HepG2 (cell line): ENCODE results near the gene BPIFB2. TPM values are rescaled to one million over a fixed set of nuclear protein-coding genes. Genes with fewer than 3 reads are reported as not detected.
A peak's percentile ranks its signal among the peaks of the same experiment; 100 is the strongest.

ENCODE experiments used
- ATRX ChIP-seq: sonication (generic); formaldehyde crosslinking; IDR thresholded peaks from 2 replicates; pipeline ENCODE4 v1.4.0; 2020; ENCODE audit warnings: missing genetic modification reagents, borderline replicate concordance
- E2F2 ChIP-seq: sonication (generic); formaldehyde crosslinking; IDR thresholded peaks from 2 replicates; pipeline ENCODE4 v1.4.0; 2020; ENCODE audit warnings: missing genetic modification reagents, borderline replicate concordance
- HIC2 ChIP-seq: sonication (generic); formaldehyde crosslinking; IDR thresholded peaks from 2 replicates; pipeline ENCODE4 v1.9.0; 2022; ENCODE audit warnings: low read depth, missing genetic modification reagents
- LCORL ChIP-seq, 2 experiments: fragments of 450-650 bp in 1 of 2; sonication (generic) in 1 of 2; formaldehyde crosslinking in 1 of 2; IDR thresholded peaks; 2 replicates each; pipeline versions ENCODE4 v1.5.0 to v1.6.1; 2017 to 2020; ENCODE audit warnings: antibody characterized with exemption in 1 of 2, missing genetic modification reagents in 1 of 2
- MAF1 ChIP-seq: sonication (generic); formaldehyde crosslinking; IDR thresholded peaks from 2 replicates; pipeline ENCODE4 v1.5.0; 2020; ENCODE audit warnings: missing genetic modification reagents, borderline replicate concordance
- MIER3 ChIP-seq: IDR thresholded peaks from 2 replicates; pipeline ENCODE4 v1.6.1; 2016; ENCODE audit warnings: missing compliant biosample characterization, borderline replicate concordance
- SP1 ChIP-seq, 2 experiments: fragments of 450-650 bp in 1 of 2; sonication (generic) in 1 of 2; formaldehyde crosslinking in 1 of 2; IDR thresholded peaks; 2 replicates each; pipeline versions ENCODE4 v1.4.0 to v1.6.1; 2016 to 2020; ENCODE audit warnings: missing genetic modification reagents in 1 of 2
- TP53 ChIP-seq: sonication (generic); formaldehyde crosslinking; conservative IDR thresholded peaks from 2 replicates; pipeline ENCODE4 v1.4.0; 2020; ENCODE audit warnings: missing genetic modification reagents
- ZBTB2 ChIP-seq: sonication (generic); formaldehyde crosslinking; IDR thresholded peaks from 2 replicates; pipeline ENCODE4 v1.8.0; 2022; ENCODE audit warnings: low read depth, missing genetic modification reagents
- ZNF282 ChIP-seq: fragments of 450-650 bp; IDR thresholded peaks from 2 replicates; pipeline ENCODE4 v1.6.1; 2018; ENCODE audit not compliant: partially characterized antibody
- ZNF383 ChIP-seq: sonication (generic); formaldehyde crosslinking; IDR thresholded peaks from 2 replicates; pipeline ENCODE4 v1.4.0; 2020; ENCODE audit warnings: missing genetic modification reagents, mild to moderate bottlenecking, borderline replicate concordance
- ZNF468 ChIP-seq: sonication (generic); formaldehyde crosslinking; IDR thresholded peaks from 2 replicates; pipeline ENCODE4 v1.8.0; 2022; ENCODE audit warnings: mild to moderate bottlenecking, moderate library complexity, missing genetic modification reagents
- ZNF577 ChIP-seq: sonication (generic); formaldehyde crosslinking; IDR thresholded peaks from 2 replicates; pipeline ENCODE4 v1.4.0; 2020; ENCODE audit warnings: mild to moderate bottlenecking, low read depth, missing genetic modification reagents, borderline replicate concordance
- ZNF607 ChIP-seq: sonication (generic); formaldehyde crosslinking; IDR thresholded peaks from 2 replicates; pipeline ENCODE4 v1.5.1; 2020; ENCODE audit warnings: missing genetic modification reagents, mild to moderate bottlenecking, borderline replicate concordance
- ZNF784 ChIP-seq: sonication (generic); formaldehyde crosslinking; IDR thresholded peaks from 2 replicates; pipeline ENCODE4 v1.5.1; 2020; ENCODE audit warnings: missing genetic modification reagents, mild to moderate bottlenecking, borderline replicate concordance
- ZSCAN20 ChIP-seq: sonication (generic); formaldehyde crosslinking; IDR thresholded peaks from 2 replicates; pipeline ENCODE4 v1.4.0; 2020; ENCODE audit warnings: missing genetic modification reagents, mild to moderate bottlenecking, borderline replicate concordance
- ZSCAN9 ChIP-seq: IDR thresholded peaks from 2 replicates; pipeline ENCODE4 v1.6.1; 2016; ENCODE audit warnings: borderline replicate concordance
- polyA plus RNA-seq, 8 experiments: library from polyadenylated mRNA; depleted of rRNA in 3 of 8; stranded (reverse) in 7 of 8; unstranded in 1 of 8; fragments of >200 nt; fragmentation: Illumina TruSeq in 4 of 8; extraction: Trizol in 4 of 8; gene quantifications; 2 replicates each; pipeline versions ENCODE4 v1.2.1 to v1.2.3, GENCODE V29; 2011 to 2016; ENCODE audit warnings: low read depth in 4 of 8, missing spikeins in 1 of 8, mixed read lengths in 1 of 8; ENCODE audit not compliant: insufficient read depth in 1 of 8
- total RNA-seq, 5 experiments: library from RNA; depleted of rRNA; stranded (reverse); fragments of >200 nt; fragmentation: Illumina TruSeq; extraction: Trizol; gene quantifications; 2 replicates each; pipeline ENCODE4 v1.2.3, GENCODE V29; 2016; ENCODE audit warnings: low read depth in 1 of 5
- TF ChIP-seq, protein P1 (sequence below): sonication (generic); formaldehyde crosslinking; IDR thresholded peaks from 2 replicates; pipeline ENCODE4 v1.8.1; 2022; ENCODE audit warnings: low read depth, mild to moderate bottlenecking, missing genetic modification reagents

BPIFB2 gene
- total and polyA plus RNA-seq, 2 of the 13 experiments (the other 11 are each of a cell fraction or from before 2014, with no cell fraction given): 54.5 to 902 TPM

DNA sequence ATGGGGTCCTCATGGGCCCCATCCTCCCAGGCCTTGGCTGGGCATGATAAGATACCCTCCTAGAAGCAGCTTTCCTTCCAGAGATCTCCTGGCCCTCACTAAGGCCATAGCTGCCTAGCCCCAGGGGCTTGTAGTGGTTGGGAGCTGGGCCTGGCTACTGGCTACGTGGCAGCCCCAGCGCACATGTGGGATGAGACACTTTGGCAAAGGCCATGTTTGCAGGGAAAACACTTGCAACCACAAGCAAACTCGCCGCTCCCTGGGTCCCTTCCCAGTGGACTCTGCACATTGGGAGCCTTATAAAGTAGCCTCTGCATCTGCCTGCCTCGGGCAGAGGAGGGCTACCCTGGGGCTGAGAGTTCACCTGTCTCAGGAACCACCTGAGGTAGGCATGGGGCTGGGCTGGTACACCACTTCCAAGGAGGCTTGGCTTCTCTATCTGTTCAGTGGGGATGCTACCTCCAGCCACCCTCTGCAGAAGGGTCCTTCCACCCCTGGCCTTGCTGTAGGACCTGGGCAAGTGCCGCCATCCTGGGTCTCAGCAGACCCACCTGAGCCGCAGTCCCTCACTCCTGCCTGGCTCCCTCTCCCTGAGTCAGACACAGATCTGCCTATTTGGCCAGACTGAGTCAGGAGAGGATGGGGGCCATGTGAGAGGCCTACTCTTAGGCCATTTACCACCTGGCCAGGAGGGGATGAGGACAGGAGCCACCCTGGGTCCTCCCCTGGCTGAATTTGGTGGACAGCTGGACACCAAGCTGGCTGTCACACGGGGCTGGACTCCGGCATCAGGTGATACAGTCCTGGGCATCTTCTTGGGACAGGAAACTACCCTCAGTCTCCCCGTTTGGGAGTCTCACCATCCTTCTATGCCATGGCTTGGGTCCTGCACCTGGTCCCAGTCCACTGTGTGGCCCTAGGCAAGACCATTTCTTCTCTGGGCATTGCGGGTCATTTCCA lies at the start of gene BPIFB2 (continued):
- TF ChIP-seq, protein P1, sequence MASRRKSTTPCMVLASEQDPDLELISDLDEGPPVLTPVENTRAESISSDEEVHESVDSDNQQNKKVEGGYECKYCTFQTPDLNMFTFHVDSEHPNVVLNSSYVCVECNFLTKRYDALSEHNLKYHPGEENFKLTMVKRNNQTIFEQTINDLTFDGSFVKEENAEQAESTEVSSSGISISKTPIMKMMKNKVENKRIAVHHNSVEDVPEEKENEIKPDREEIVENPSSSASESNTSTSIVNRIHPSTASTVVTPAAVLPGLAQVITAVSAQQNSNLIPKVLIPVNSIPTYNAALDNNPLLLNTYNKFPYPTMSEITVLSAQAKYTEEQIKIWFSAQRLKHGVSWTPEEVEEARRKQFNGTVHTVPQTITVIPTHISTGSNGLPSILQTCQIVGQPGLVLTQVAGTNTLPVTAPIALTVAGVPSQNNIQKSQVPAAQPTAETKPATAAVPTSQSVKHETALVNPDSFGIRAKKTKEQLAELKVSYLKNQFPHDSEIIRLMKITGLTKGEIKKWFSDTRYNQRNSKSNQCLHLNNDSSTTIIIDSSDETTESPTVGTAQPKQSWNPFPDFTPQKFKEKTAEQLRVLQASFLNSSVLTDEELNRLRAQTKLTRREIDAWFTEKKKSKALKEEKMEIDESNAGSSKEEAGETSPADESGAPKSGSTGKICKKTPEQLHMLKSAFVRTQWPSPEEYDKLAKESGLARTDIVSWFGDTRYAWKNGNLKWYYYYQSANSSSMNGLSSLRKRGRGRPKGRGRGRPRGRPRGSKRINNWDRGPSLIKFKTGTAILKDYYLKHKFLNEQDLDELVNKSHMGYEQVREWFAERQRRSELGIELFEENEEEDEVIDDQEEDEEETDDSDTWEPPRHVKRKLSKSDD (CRISPR knock-in tag): peak; percentile 79; the same call in 1 of the 2 replicates
- peak; percentile 88; the same call in 1 of the 2 replicates for TF ChIP-seq ZNF468 (CRISPR knock-in tag)
- peak; percentile 83 for TF ChIP-seq HIC2
- peak; percentile 71 for TF ChIP-seq MIER3
- peak; percentile 91 for TF ChIP-seq E2F2
- TF ChIP-seq ZSCAN9: peak; percentile 95
- TF ChIP-seq ZNF383 (CRISPR knock-in tag): peak; percentile 89; the same call in 1 of the 2 replicates
- TF ChIP-seq ZNF577 (CRISPR knock-in tag): peak; percentile 77
- no peak for TF ChIP-seq ZNF282
- TF ChIP-seq ZNF784 (CRISPR knock-in tag): peak; percentile 95
- no peak for TF ChIP-seq SP1 (IDR thresholded peaks at IDR 0.05)
- TF ChIP-seq SP1 (CRISPR knock-in tag; IDR thresholded peaks at IDR 0.05): peak; percentile 34
- TF ChIP-seq ZNF607 (CRISPR knock-in tag): 0 out of 2 replicates have a peak, but pooled peaks have one; percentile 6
- TF ChIP-seq ZBTB2 (CRISPR knock-in tag): no peak
- no peak; the same call in 1 of the 2 replicates for TF ChIP-seq ZSCAN20
- TF ChIP-seq TP53: no peak; the same call in 1 of the 2 replicates
- no peak for TF ChIP-seq LCORL (IDR thresholded peaks at IDR 0.05)
- TF ChIP-seq LCORL (CRISPR knock-in tag; IDR thresholded peaks at IDR 0.05): peak; percentile 87; the same call in 1 of the 2 replicates
- 0 out of 2 replicates have a peak, but pooled peaks have one; percentile 64 for TF ChIP-seq MAF1 (CRISPR knock-in tag)
- TF ChIP-seq ATRX (CRISPR knock-in tag): no peak
